GM21576 (cell line): ENCODE measurements around the gene PRPS1.
"Not testable (repeated sequence)": the region's sequence is repeated elsewhere in the genome, so short reads cannot be mapped to it uniquely, and the experiment has no call there.

Source experiments
- ATAC-seq: cut with Tn5 transposase; IDR thresholded peaks from one replicate; pipeline ENCODE4 v1.9.1; 2021; ENCODE audit warnings: mild to moderate bottlenecking, moderate library complexity; ENCODE audit not compliant: unreplicated experiment

PRPS1 gene

DNA sequence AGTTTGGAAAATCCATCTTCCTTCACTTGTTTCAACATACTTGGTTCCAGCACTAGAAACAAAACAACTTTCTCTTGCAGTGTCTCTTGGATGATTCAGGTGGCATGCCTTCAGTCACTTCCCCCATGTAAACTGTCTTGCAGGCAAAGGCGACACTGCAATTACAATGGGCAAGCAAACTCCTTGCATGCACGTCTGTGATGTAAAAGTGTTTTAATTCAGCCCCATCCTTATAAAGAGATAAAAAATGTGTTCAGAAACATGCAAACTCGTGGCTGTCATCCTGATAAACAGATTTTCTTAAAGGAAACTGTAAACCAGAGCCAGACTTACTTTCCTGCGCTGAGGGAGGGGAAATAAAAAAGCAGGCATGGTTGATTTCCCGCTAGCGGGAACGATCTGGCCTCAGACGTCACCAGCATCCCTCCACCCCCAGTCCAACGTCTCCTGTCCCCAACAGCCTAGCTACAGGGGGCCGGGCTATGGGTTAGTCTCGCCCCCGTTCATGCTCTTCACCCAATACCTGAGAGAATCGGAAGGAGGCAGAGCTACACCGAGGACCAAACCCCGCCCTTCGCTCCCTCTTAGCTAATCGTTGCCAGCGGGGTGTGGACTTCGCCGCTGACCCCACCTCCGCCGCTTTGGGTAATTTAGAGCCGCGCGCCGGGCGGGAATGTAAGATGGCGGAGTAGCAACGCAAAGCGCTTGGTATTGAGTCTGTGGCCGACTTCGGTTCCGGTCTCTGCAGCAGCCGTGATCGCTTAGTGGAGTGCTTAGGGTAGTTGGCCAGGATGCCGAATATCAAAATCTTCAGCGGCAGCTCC lies at the start of gene PRPS1:
Gene PRPS1, plus strand, starts transcription at position 673 of the 824 bp plus-strand sequence. Its CDS starts 119 bp downstream, at position 792.
- peak; percentile 100 for ATAC-seq

DNA sequence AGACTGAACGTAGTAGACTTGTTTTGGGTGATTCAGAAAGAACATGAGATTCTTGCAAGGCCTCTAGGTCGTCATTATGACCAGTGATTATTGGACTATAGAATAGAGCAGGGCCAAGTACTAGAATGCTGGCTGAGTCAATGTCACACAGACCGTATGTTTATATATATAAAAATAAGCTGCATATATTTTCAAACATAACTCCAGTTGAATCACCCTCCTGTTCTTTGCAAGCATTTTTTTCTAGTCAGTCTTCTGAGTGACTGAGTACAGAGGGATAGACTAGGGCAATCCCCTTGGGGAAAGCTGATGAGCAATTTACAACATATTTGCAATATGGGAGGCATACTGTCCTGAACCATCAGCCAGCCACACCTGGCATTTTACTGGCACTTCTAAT lies 48.4 kb upstream of the PRPS1 start:
- no peak for ATAC-seq

DNA sequence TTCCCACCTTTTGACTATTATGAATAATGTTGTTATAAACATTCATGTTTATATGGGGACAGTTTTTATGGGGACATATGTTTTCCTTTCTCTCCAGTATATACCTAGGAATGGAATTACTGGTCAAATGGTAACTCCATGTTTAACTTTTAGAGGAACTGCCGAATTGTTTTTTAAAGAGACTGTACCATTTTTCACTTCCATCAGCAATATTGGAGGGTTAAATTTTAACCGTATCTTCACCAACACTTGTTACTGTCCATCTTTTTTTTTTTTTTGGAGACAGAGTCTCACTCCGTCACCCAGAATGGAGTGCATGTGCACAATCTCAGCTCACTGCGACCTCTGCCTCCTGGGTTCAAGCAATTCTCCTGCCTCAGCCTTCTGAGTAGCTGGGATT lies 46.4 kb upstream of the PRPS1 start:
- no peak for ATAC-seq

DNA sequence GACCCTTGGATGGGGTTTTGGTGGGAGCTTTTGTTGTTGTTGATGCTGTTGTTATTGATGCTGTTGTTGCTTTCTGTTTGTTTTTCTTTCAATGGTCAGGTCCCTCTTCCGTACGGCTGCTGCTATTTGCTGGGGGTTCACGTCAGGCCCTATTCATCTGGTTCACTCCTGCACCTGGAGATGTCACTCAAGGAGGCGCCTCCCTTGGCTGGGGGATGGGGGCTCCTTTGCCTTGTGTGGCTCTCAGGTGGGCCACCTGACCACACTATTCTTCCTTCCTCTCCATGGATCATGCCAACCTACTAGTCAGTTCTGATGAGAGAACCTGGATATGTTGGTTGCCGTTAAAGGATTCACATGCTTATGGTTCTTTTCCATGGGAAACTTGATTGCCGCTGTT lies 39.1 kb upstream of the PRPS1 start:
- ATAC-seq, result no peak

- no peak for ATAC-seq
These were observed 31.7 kb upstream of the PRPS1 start for GRCh38 chrX:107596651-107597050.

- ATAC-seq, result no peak
These were observed 31.0 kb upstream of the PRPS1 start for GRCh38 chrX:107597264-107597663.

DNA sequence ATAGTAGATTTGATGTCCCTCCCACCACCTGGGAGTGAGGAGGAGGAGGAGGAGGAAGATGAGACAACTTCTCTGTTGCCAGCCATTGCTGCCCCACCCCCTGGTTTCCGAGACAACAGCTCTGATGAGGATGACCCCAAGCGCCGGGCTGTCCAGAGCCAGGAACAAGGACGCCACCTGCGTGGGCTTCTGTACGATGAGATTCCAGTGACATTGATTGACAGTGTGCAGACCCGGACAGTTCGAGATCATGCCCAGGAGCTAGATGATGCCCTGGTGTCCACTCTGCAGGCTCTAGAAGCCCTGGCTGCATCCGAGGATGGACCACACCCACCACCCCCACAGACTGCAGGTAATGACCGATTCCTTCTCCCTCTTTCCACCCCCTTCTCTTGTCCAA lies 30.5 kb upstream of the PRPS1 start:
- no peak for ATAC-seq

DNA sequence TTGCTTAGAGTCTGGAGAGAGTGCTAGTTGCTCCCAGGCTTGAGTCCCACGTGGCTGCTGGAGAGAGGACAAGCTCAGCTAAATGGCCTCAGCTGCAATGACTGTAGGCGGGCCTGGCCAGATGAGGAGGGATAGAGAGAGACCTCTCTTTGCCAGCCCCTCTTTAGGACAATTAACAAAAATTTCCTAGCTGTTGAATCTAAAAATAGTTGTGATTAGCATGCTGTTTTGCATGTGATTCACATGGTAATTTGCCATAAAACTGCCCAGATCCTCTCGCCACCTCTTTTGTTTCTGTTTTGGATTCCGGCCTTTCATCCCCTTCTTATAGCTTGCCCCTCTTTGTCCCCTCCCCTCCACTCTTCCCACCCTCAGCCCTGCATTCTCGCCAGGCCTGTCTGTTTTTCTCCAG lies 28.9 kb upstream of the PRPS1 start:
- no peak for ATAC-seq

GRCh38 chrX:107600366-107600765 lies 27.9 kb upstream of the PRPS1 start:
- ATAC-seq, result no peak

GRCh38 chrX:107601326-107601725 lies 27.0 kb upstream of the PRPS1 start:
- ATAC-seq, result no peak

DNA sequence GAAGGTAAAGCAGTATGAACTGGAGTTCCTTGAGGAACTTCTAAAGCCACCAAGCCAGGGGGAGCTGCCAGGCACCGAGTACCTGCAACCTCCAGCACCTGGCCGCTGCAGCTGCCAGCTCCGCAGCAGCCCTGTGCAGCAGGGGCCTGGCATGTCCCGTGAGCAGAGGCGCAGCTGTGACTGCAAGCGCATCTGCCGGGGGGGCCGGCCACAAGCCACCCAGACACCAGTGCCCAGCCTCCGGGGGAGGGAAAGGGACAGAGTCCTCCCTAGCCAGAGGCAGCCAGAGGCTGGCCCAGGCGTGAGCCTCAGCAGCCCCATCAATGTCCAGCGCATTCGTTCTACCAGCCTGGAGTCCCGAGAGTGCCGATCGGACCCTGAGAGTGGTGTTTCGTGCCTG lies 26.6 kb upstream of the PRPS1 start:
- no peak for ATAC-seq

DNA sequence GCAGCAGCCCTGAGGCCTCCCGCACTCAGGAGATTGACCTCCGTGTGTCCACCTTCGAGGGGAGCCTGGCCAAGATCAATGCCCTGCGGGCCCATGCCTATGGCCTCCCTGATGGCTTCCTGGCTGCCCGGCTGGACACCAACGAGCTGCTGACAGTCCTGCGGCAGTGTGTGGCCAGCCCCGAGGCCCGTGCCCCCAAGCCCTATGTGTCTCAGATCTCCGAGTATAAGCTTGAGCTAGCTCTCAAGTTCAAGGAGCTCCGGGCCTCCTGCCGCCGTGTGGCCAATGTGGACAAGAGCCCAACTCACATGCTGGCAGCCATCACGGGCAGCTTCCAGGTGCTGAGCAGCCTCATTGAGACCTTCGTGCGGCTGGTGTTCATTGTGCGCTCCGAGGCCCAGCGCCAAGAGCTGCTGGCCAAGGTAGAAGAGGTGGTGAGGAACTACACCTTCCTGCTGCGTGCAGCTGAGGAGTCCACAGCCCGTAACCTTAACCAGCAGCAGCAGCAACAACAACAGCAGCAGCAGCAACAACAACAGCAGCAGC lies 25.5 kb upstream of the PRPS1 start:
- ATAC-seq, result no peak

GRCh38 chrX:107603429-107604159 lies 24.7 kb upstream of the PRPS1 start:
- ATAC-seq, result no peak

DNA sequence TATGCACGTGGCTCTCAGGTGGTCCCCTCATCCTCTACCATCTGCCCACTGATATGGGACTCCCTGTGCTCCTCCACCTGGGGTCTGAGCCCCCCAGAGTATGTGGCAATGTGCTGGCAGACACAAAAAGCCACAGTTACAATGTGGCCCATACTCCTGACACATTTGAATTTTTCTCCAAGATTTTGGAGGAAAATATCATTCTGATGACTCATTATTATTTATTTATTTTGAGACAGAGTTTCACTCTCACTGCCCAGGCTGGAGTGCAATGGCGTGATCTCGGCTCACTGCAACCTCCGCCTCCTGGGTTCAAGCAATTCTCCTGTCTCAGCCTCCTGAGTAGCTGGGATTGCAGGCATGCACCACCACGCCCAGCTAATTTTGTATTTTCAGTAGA lies 19.2 kb upstream of the PRPS1 start:
- not testable (repeated sequence) for ATAC-seq

- ATAC-seq, result no peak
These were observed 17.6 kb upstream of the PRPS1 start for GRCh38 chrX:107610667-107611066.

- no peak for ATAC-seq
These were observed 8.4 kb upstream of the PRPS1 start for GRCh38 chrX:107619885-107620322.

- no peak for ATAC-seq
These were observed 3.4 kb upstream of the PRPS1 start for GRCh38 chrX:107624893-107625292.

DNA sequence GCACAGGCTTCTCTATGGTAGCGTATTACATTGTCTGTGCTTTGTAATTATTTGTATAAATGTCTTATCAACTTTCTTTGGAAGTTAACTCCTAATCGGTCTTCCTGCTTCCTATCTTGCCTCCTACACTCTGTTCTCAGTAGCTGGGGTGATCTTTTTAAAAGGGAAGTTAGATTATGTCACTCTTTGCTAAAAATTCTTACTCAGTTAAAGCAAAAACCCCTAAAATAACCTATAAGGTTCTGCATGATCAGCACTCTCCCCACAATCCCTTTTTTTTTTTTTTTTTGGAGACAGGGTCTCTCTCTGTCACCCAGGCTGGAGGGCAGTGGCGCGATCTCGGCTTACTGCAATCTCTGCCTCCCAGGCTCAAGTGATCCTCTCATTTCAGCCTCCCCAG lies 2.6 kb upstream of the PRPS1 start:
- ATAC-seq, result no peak

- no peak for ATAC-seq
These were observed 1.8 kb upstream of the PRPS1 start for GRCh38 chrX:107626481-107626880.

- no peak for ATAC-seq
These were observed 1.4 kb upstream of the PRPS1 start for GRCh38 chrX:107626916-107627315.

DNA sequence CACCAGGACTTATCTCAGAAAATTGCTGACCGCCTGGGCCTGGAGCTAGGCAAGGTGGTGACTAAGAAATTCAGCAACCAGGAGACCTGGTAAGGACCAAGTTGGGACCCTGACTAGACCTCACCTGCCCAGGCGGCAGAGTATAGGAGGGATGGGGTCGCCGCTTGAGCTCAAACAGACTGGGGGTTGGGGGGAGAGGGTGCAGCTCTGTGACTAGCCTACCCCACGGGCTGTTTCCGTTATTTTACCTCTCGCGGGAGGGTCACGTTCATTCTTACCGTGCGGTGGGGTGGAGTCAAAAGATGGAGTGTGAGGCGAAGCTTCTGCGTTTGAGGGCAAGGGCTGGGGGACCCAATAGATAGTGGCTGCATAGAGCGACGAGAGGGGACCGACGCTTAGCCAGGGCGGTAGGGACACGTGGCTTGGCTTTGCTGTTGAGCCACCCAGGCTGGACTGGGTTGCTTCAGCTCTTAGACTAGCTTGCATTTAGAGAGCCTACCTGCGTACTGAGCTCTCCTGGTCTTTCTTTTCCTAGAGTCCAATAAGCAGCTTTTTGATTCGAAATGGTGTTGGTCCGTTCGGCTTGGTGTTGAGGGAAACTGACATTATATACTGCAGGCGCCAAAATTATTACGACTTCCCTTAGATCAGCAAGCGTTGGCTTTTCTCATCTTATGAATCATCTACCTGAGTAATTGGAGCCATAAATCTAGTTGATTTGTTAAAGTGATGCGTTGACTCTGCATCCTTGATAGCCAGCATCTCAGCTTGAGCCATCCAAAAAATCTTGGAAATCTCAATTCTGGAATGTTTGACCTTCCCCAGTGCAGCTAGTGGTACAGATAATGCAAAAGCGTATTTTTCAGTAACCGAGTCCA lies 591 bp downstream of the PRPS1 start:
- peak; percentile 31 for ATAC-seq
